ENCODE results near the gene SLC37A4.
"Not testable (repeated sequence)": the region's sequence is repeated elsewhere in the genome, so short reads cannot be mapped to it uniquely, and the experiment has no call there.

Gene SLC37A4

GRCh38 chr11:119044708-119045107 lies 14.0 kb upstream of the SLC37A4 start:
- no peak overlapping the region for H3K27ac ChIP-seq (ENCODE audit: low read length)
- no peak for DNase-seq
- H2AFZ ChIP-seq (ENCODE audit: low read length), result no peak overlapping the region
- H3K79me2 ChIP-seq (ENCODE audit: low read length), result peaks cover 4% of the 10 kb centered on the region; the same call in 1 of the 2 replicates
- H3K27me3 ChIP-seq (replicated peaks; ENCODE audit: insufficient read depth, low read length), result no peaks in the 10 kb centered on the region
- peaks cover 15% of the 10 kb centered on the region for H3K4me1 ChIP-seq (ENCODE audit: low read length)
- H3K4me3 ChIP-seq (ENCODE audit: low read length), result no peak overlapping the region
- peaks cover 21% of the 10 kb centered on the region for H3F3A ChIP-seq (ENCODE audit: insufficient read depth, low read length)
- H3K9ac ChIP-seq (ENCODE audit: low read length), result no peak overlapping the region
- H3K36me3 ChIP-seq (replicated peaks; ENCODE audit: insufficient read depth, low read length), result 0 out of 2 replicates have a peak, but pooled peaks cover 11% of the 10 kb centered on the region
- H3K9me2 ChIP-seq (replicated peaks; ENCODE audit: insufficient read depth, low read length), result no peaks in the 10 kb centered on the region
- H3K9me3 ChIP-seq (replicated peaks; ENCODE audit: insufficient read depth, low read length), result no peaks in the 10 kb centered on the region
- no peaks in the 10 kb centered on the region for H4K20me1 ChIP-seq (ENCODE audit: insufficient read depth, low read length)
- TF ChIP-seq CTCF (IDR thresholded peaks at IDR 0.05; ENCODE audit: low read length), result no peak
- no peak for TF ChIP-seq EZH2 (optimal IDR thresholded peaks at IDR 0.05; ENCODE audit: low read depth, low read length)
- no peak for TF ChIP-seq EZH2phosphoT487 (IDR thresholded peaks at IDR 0.05; ENCODE audit: low read length)
- no peak overlapping the region for H3K4me2 ChIP-seq (ENCODE audit: low read depth, low read length)

- no peaks in the 10 kb centered on the region for H3K79me2 ChIP-seq (ENCODE audit: low read length)
- no peak for DNase-seq
- TF ChIP-seq CTCF (IDR thresholded peaks at IDR 0.05; ENCODE audit: low read length) (no peak), EZH2 (optimal IDR thresholded peaks at IDR 0.05; ENCODE audit: low read depth, low read length) (no peak), EZH2phosphoT487 (IDR thresholded peaks at IDR 0.05; ENCODE audit: low read length) (no peak)
- no peak overlapping the region for H3K27ac ChIP-seq (ENCODE audit: low read length)
- no peak overlapping the region for H3K9ac ChIP-seq (ENCODE audit: low read length)
- H2AFZ ChIP-seq (ENCODE audit: low read length), result no peak overlapping the region
- H3K4me3 ChIP-seq (ENCODE audit: low read length), result no peak overlapping the region
- H3F3A ChIP-seq (ENCODE audit: insufficient read depth, low read length), result peaks cover 21% of the 10 kb centered on the region
- no peaks in the 10 kb centered on the region for H3K27me3 ChIP-seq (replicated peaks; ENCODE audit: insufficient read depth, low read length)
- H3K36me3 ChIP-seq (replicated peaks; ENCODE audit: insufficient read depth, low read length), result 0 out of 2 replicates have a peak, but pooled peaks cover 6% of the 10 kb centered on the region
- no peaks in the 10 kb centered on the region for H3K9me3 ChIP-seq (replicated peaks; ENCODE audit: insufficient read depth, low read length)
- no peaks in the 10 kb centered on the region for H3K9me2 ChIP-seq (replicated peaks; ENCODE audit: insufficient read depth, low read length)
- H4K20me1 ChIP-seq (ENCODE audit: insufficient read depth, low read length), result no peaks in the 10 kb centered on the region
- peaks cover 15% of the 10 kb centered on the region for H3K4me1 ChIP-seq (ENCODE audit: low read length)
- no peak overlapping the region for H3K4me2 ChIP-seq (ENCODE audit: low read depth, low read length)
These were observed 12.2 kb upstream of the SLC37A4 start for GRCh38 chr11:119042927-119043326.

- Histone ChIP-seq H3K9me2 (replicated peaks; ENCODE audit: insufficient read depth, low read length) (no peaks in the 10 kb centered on the region), H3K27me3 (replicated peaks; ENCODE audit: insufficient read depth, low read length) (no peaks in the 10 kb centered on the region), H3K4me2 (ENCODE audit: low read depth, low read length) (peak overlapping the region; percentile 41; the same call in 1 of the 2 replicates), H3K9me3 (replicated peaks; ENCODE audit: insufficient read depth, low read length) (no peaks in the 10 kb centered on the region), H3K27ac (ENCODE audit: low read length) (peak overlapping the region; percentile 32; the same call in 1 of the 2 replicates), H2AFZ (ENCODE audit: low read length) (0 out of 2 replicates have a peak overlapping the region, but pooled peaks have one; percentile 56), H3K79me2 (ENCODE audit: low read length) (no peaks in the 10 kb centered on the region), H4K20me1 (ENCODE audit: insufficient read depth, low read length) (no peaks in the 10 kb centered on the region), H3F3A (ENCODE audit: insufficient read depth, low read length) (peaks cover 21% of the 10 kb centered on the region), H3K4me3 (ENCODE audit: low read length) (no peak overlapping the region), H3K36me3 (replicated peaks; ENCODE audit: insufficient read depth, low read length) (no peaks in the 10 kb centered on the region), H3K9ac (ENCODE audit: low read length) (no peak overlapping the region), H3K4me1 (ENCODE audit: low read length) (peaks cover 15% of the 10 kb centered on the region)
- TF ChIP-seq EZH2 (optimal IDR thresholded peaks at IDR 0.05; ENCODE audit: low read depth, low read length), result no peak
- TF ChIP-seq EZH2phosphoT487 (IDR thresholded peaks at IDR 0.05; ENCODE audit: low read length), result no peak
- no peak for TF ChIP-seq CTCF (IDR thresholded peaks at IDR 0.05; ENCODE audit: low read length)
- peak; percentile 70 for DNase-seq
These were observed 11.3 kb upstream of the SLC37A4 start for GRCh38 chr11:119041821-119042514.

GRCh38 chr11:119039471-119039870 lies 8.8 kb upstream of the SLC37A4 start:
- not testable (repeated sequence) for H3K9me3 ChIP-seq (replicated peaks; ENCODE audit: insufficient read depth, low read length); H2AFZ ChIP-seq (ENCODE audit: low read length); H3K27ac ChIP-seq (ENCODE audit: low read length); H3K36me3 ChIP-seq (replicated peaks; ENCODE audit: insufficient read depth, low read length); H3K27me3 ChIP-seq (replicated peaks; ENCODE audit: insufficient read depth, low read length); H3K79me2 ChIP-seq (ENCODE audit: low read length); H3K9ac ChIP-seq (ENCODE audit: low read length); H3K4me3 ChIP-seq (ENCODE audit: low read length); H4K20me1 ChIP-seq (ENCODE audit: insufficient read depth, low read length); H3K9me2 ChIP-seq (replicated peaks; ENCODE audit: insufficient read depth, low read length); H3K4me2 ChIP-seq (ENCODE audit: low read depth, low read length); DNase-seq
- Histone ChIP-seq H3F3A (ENCODE audit: insufficient read depth, low read length) (peaks cover 21% of the 10 kb centered on the region), H3K4me1 (ENCODE audit: low read length) (peaks cover 15% of the 10 kb centered on the region)

Data from MM.1S (cell line).